H1 (cell line): ENCODE results near the gene OSBP2. TPM values are rescaled to one million over a fixed set of nuclear protein-coding genes. Genes with fewer than 3 reads are reported as not detected.

Experiments
- CTCF ChIA-PET: fragments of 300-600 bp; sonication (Branson Sonifier 250); formaldehyde crosslinking; loops from one replicate; lab custom pipeline; 2021; ENCODE audit not compliant: partially characterized antibody; lab: Charles Lee
- POLR2A ChIA-PET: fragments of 300-600 bp; sonication (Branson Sonifier 250); formaldehyde crosslinking; loops from one replicate; lab custom pipeline; 2021; ENCODE audit warnings: inconsistent platforms; ENCODE audit not compliant: partially characterized antibody; lab: Charles Lee
- DNase-seq, 2 experiments: peaks; one replicate each; pipeline versions ENCODE4 v3.0.0 to v3.0.0-alpha.2; 2010 to 2022; ENCODE audit warnings: low spot score in 2 of 2, low read depth in 1 of 2, mixed read lengths in 1 of 2
- FAIRE-seq: peaks from 2 replicates; lab custom pipeline; 2011; peaks lifted over from hg19 to GRCh38; lab: Jason Lieb, UNC
- H2AFZ ChIP-seq: 2 replicates; pipeline ENCODE4 v1.8.1; 2012; ENCODE audit warnings: low read length, inconsistent platforms
- H2AK5ac ChIP-seq: 2 replicates; pipeline ENCODE4 v1.6.1; 2013; ENCODE audit warnings: low read depth, low read length
- H2BK120ac ChIP-seq: replicated peaks from 2 replicates; pipeline ENCODE3; 2013; ENCODE audit warnings: low read depth, low read length, inconsistent platforms
- H2BK12ac ChIP-seq: 2 replicates; pipeline ENCODE4 v1.6.1; 2013; ENCODE audit warnings: low read depth, low read length
- H2BK15ac ChIP-seq: 2 replicates; pipeline ENCODE4 v1.6.1; 2013; ENCODE audit warnings: low read length
- H2BK20ac ChIP-seq: 2 replicates; pipeline ENCODE4 v1.6.1; 2013; ENCODE audit warnings: low read length
- H2BK5ac ChIP-seq: 2 replicates; pipeline ENCODE4 v1.6.1; 2013; ENCODE audit warnings: low read depth, low read length
- H3K14ac ChIP-seq: 2 replicates; pipeline ENCODE4 v1.6.1; 2013; ENCODE audit warnings: inconsistent platforms; ENCODE audit not compliant: insufficient read length
- H3K18ac ChIP-seq: 2 replicates; pipeline ENCODE4 v1.6.1; 2013; ENCODE audit warnings: low read length; ENCODE audit errors: extremely low read depth
- H3K23ac ChIP-seq: 2 replicates; pipeline ENCODE4 v1.6.1; 2013; ENCODE audit warnings: inconsistent platforms; ENCODE audit not compliant: insufficient read length
- H3K23me2 ChIP-seq: 2 replicates; pipeline ENCODE4 v1.6.1; 2013; ENCODE audit warnings: low read depth, low read length
- H3K27ac ChIP-seq: 2 replicates; pipeline ENCODE4 v1.6.1; 2011; ENCODE audit warnings: low read depth, low read length, inconsistent platforms
- H3K27me3 ChIP-seq, 4 experiments: replicated peaks in 1 of 4; 1 replicate in 1 of 4; 2 replicates in 3 of 4; pipeline versions ENCODE4 v1.6.1 to v1.8.1; 2011 to 2013; ENCODE audit warnings: low read length in 3 of 4, mild to moderate bottlenecking in 3 of 4, inconsistent platforms in 2 of 4, mixed read lengths in 2 of 4, moderate library complexity in 1 of 4; ENCODE audit not compliant: control insufficient read depth in 3 of 4, insufficient read depth in 3 of 4; ENCODE audit errors: extremely low read depth in 1 of 4
- H3K36me3 ChIP-seq, 4 experiments: 2 replicates each; pipeline versions ENCODE4 v1.6.1 to v1.8.1; 2011 to 2013; ENCODE audit warnings: mild to moderate bottlenecking in 4 of 4, low read length in 3 of 4, moderate library complexity in 2 of 4, control low read depth in 1 of 4, inconsistent platforms in 1 of 4; ENCODE audit not compliant: insufficient read depth in 4 of 4, control insufficient read depth in 2 of 4
- H3K4ac ChIP-seq: replicated peaks from 2 replicates; pipeline ENCODE3; 2013; ENCODE audit warnings: low read length, low read depth, mixed read lengths, inconsistent platforms; ENCODE audit not compliant: insufficient read length
- H3K4me1 ChIP-seq, 4 experiments: replicated peaks in 1 of 4; 1 replicate in 1 of 4; 2 replicates in 3 of 4; pipeline versions ENCODE4 v1.6.1 to v1.8.1; 2011 to 2013; ENCODE audit warnings: low read length in 3 of 4, inconsistent platforms in 2 of 4, mixed read lengths in 1 of 4; ENCODE audit not compliant: insufficient read depth in 4 of 4, control insufficient read depth in 3 of 4
- H3K4me2 ChIP-seq, 2 experiments: 2 replicates each; pipeline versions ENCODE4 v1.6.1 to v1.8.1; 2011 to 2013; ENCODE audit warnings: low read depth in 2 of 2, low read length in 2 of 2, control low read depth in 1 of 2, inconsistent platforms in 1 of 2, mild to moderate bottlenecking in 1 of 2; ENCODE audit not compliant: insufficient read depth in 1 of 2
- H3K4me3 ChIP-seq, 4 experiments: fragments of 200-600, 300-600 bp in 1 of 4; sonication (generic), shearing (Covaris generic), sonication (Bioruptor Twin) in 1 of 4; 2 replicates each; pipeline versions ENCODE4 v1.5.1 to v1.8.1; 2011 to 2016; ENCODE audit warnings: low read length in 4 of 4, low read depth in 3 of 4, control low read depth in 2 of 4, inconsistent platforms in 2 of 4, mild to moderate bottlenecking in 2 of 4, mixed read lengths in 1 of 4, moderate library complexity in 1 of 4; ENCODE audit not compliant: insufficient read depth in 2 of 4; ENCODE audit errors: extremely low read depth in 1 of 4
- H3K56ac ChIP-seq: replicated peaks from 2 replicates; pipeline ENCODE3; 2013; ENCODE audit warnings: low read depth, mild to moderate bottlenecking, mixed read lengths, low read length, inconsistent platforms; ENCODE audit not compliant: insufficient read length
- H3K79me1 ChIP-seq: 2 replicates; pipeline ENCODE4 v1.6.1; 2013; ENCODE audit warnings: low read depth, low read length, control low read depth
- H3K79me2 ChIP-seq, 2 experiments: 2 replicates each; pipeline versions ENCODE4 v1.6.1 to v1.8.1; 2012 to 2013; ENCODE audit warnings: low read length in 2 of 2, mild to moderate bottlenecking in 2 of 2, inconsistent platforms in 1 of 2; ENCODE audit not compliant: insufficient read depth in 2 of 2, control insufficient read depth in 1 of 2
- H3K9ac ChIP-seq, 4 experiments: replicated peaks in 1 of 4; 1 replicate in 1 of 4; 2 replicates in 3 of 4; pipeline versions ENCODE4 v1.6.1 to v1.8.1; 2011 to 2013; ENCODE audit warnings: low read depth in 3 of 4, low read length in 3 of 4, control low read depth in 2 of 4, mild to moderate bottlenecking in 2 of 4, moderate library complexity in 2 of 4, inconsistent platforms in 1 of 4; ENCODE audit errors: extremely low read depth in 1 of 4
- H3K9me3 ChIP-seq, 2 experiments: 2 replicates each; pipeline versions ENCODE4 v1.6.1 to v1.8.1; 2012 to 2013; ENCODE audit warnings: mild to moderate bottlenecking in 2 of 2, moderate library complexity in 2 of 2, control low read depth in 1 of 2, inconsistent platforms in 1 of 2, low read depth in 1 of 2, low read length in 1 of 2, mixed read lengths in 1 of 2; ENCODE audit not compliant: insufficient read depth in 2 of 2
- H4K20me1 ChIP-seq, 2 experiments: replicated peaks in 1 of 2; 2 replicates each; pipeline versions ENCODE3 to v1.8.1; 2011 to 2013; ENCODE audit warnings: inconsistent platforms in 2 of 2, low read length in 2 of 2, mild to moderate bottlenecking in 1 of 2; ENCODE audit not compliant: insufficient read depth in 2 of 2, control insufficient read depth in 1 of 2
- H4K5ac ChIP-seq: 2 replicates; pipeline ENCODE4 v1.6.1; 2013; ENCODE audit warnings: low read length, low read depth, mixed read lengths, inconsistent platforms; ENCODE audit not compliant: insufficient read length
- H4K8ac ChIP-seq: 2 replicates; pipeline ENCODE4 v1.8.0; 2013; ENCODE audit warnings: mild to moderate bottlenecking, moderate library complexity, low read length, inconsistent platforms; ENCODE audit not compliant: insufficient read depth; ENCODE audit errors: extremely low read depth
- H4K91ac ChIP-seq: replicated peaks from 2 replicates; pipeline ENCODE3; 2013; ENCODE audit warnings: low read length, mixed read lengths, inconsistent platforms; ENCODE audit not compliant: insufficient read length
- NANOG ChIP-seq: IDR thresholded peaks from 2 replicates; pipeline ENCODE4 v1.6.1; 2011; ENCODE audit warnings: low read length, low read depth, mild to moderate bottlenecking, inconsistent platforms; ENCODE audit not compliant: insufficient read depth, poor library complexity, severe bottlenecking
- WGBS, 2 experiments: shearing (Covaris generic) in 1 of 2; methylation state at CpG; one replicate each; pipeline versions ENCODE4 v1.1.6 to v1.1.7; 2013 to 2015; ENCODE audit warnings: low lambda C conversion rate in 2 of 2, mixed read lengths in 2 of 2, inconsistent platforms in 1 of 2, low coverage in 1 of 2, missing lambda C conversion rate in 1 of 2; ENCODE audit not compliant: insufficient replicate concordance in 2 of 2, insufficient coverage in 1 of 2, insufficient read length in 1 of 2; ENCODE audit errors: extremely low coverage in 1 of 2, missing lambda C conversion rate in 1 of 2; 5-methylcytosine and 5-hydroxymethylcytosine counted together
- polyA plus RNA-seq, 7 experiments: library from polyadenylated mRNA; depleted of rRNA in 3 of 7; stranded (reverse) in 5 of 7; unstranded in 2 of 7; fragments of >200 nt in 5 of 7; fragments of 200-250 nt in 2 of 7; gene quantifications; 1 replicate in 5 of 7; 2 replicates in 1 of 7; 4 replicates in 1 of 7; pipeline versions ENCODE4 v1.2.1 to v1.2.3, GENCODE V29; 2011 to 2013; ENCODE audit warnings: missing spikeins in 2 of 7, mixed read lengths in 2 of 7
- total RNA-seq: library from RNA; stranded (reverse); fragmentation: NEBNext Ultra II Directional; extraction: Animal tissue kit (Norgen Biotek cat#: 25700); gene quantifications from 2 replicates; pipeline ENCODE4 v1.2.1, GENCODE V29; 2021

OSBP2 gene
- total and polyA plus RNA-seq, 2 of the 8 experiments (the other 6 are each of a cell fraction or from before 2014, with no cell fraction given) = 3.4 to 3.7 TPM

DNA sequence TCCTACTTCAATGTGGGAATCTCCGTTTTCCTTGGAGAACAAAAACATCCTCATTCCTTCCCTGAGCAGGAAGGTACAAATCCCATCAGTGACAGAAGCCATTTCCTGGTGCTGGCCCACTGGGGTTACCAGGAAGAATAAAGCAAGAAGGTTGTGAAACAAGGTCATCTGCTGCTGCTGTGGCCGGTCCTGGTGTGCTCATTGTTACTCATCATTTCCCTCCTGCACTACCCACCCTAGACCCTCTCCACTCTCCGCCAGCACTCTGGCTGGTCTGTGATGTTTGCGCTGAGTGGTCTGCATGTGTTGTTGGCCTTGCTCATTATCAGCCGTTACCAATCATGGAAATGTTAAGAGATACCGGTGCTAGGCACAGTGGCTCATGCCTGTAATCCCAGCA lies 37.0 kb downstream of the OSBP2 start:
- no peaks in the 10 kb centered on the region; the same call in 1 of the 2 replicates for H3K79me1 ChIP-seq
- H3K4ac ChIP-seq = no peak overlapping the region
- no peak overlapping the region for H2BK15ac ChIP-seq
- H3K27me3 ChIP-seq = peaks cover 0 to 2% (median 0%) of the 10 kb centered on the region in 4 experiments; a peak in 1 of 7 replicates
- no peak overlapping the region for H3K14ac ChIP-seq
- H3K18ac ChIP-seq = no peak overlapping the region
- no peak overlapping the region for H3K9ac ChIP-seq
- H3K23ac ChIP-seq = no peak overlapping the region
- H4K8ac ChIP-seq = no peak overlapping the region
- H3K36me3 ChIP-seq = no peaks in the 10 kb centered on the region
- CTCF ChIA-PET = interaction anchor here (1.2 to 1.5 kb wide), 4 partner anchors 9 to 81 kb away, joined by 3 to 9 read pairs (median 4); no protein-coding TSS in a partner anchor
- H3K56ac ChIP-seq = no peak overlapping the region
- H4K5ac ChIP-seq = no peak overlapping the region
- H3K4me2 ChIP-seq = no peak overlapping the region
- H2BK20ac ChIP-seq = no peak overlapping the region
- H2AFZ ChIP-seq = no peak overlapping the region
- H3K79me2 ChIP-seq = no peaks in the 10 kb centered on the region
- H4K91ac ChIP-seq = no peak overlapping the region
- H3K27ac ChIP-seq = no peak overlapping the region
- 88% methylated on average over 6 of the region's 6 CpGs; no CpG with 5 or more reads in 1 of the 2 experiments for WGBS, 2 experiments
- no peak overlapping the region for H2BK5ac ChIP-seq
- H2BK12ac ChIP-seq = 0 out of 2 replicates have a peak overlapping the region, but pooled peaks have one; percentile 39
- H3K4me1 ChIP-seq = no peaks in the 10 kb centered on the region; a peak in 2 of 7 replicates
- FAIRE-seq (no peak), DNase-seq (no peak)
- no peaks in the 10 kb centered on the region for H3K9me3 ChIP-seq
- no peak overlapping the region for H2AK5ac ChIP-seq
- POLR2A ChIA-PET = no interaction called here
- no peak overlapping the region for H2BK120ac ChIP-seq
- H4K20me1 ChIP-seq = no peaks in the 10 kb centered on the region
- H3K4me3 ChIP-seq = no peak overlapping the region
- no peaks in the 10 kb centered on the region for H3K23me2 ChIP-seq
- TF ChIP-seq NANOG = no peak
